SK-N-SH (cell line): ENCODE data around the gene RNF151. TPM values are rescaled to one million over a fixed set of nuclear protein-coding genes. Genes with fewer than 3 reads are reported as not detected.
"Not testable (repeated sequence)": the region's sequence is repeated elsewhere in the genome, so short reads cannot be mapped to it uniquely, and the experiment has no call there.

ENCODE experiments used
- CTCF ChIA-PET: fragments of 300-600, 350-600 bp; formaldehyde crosslinking; extraction: SDS; loops from one replicate; lab custom pipeline; 2021; lab: Yijun Ruan, JAX
- POLR2A ChIA-PET: fragments of 350-600 bp; sonication (Branson Sonifier 250); formaldehyde crosslinking; extraction: SDS; loops from one replicate; lab custom pipeline; 2020; ENCODE audit warnings: antibody characterized with exemption, inconsistent platforms; lab: Yijun Ruan, JAX
- DNase-seq: peaks from one replicate; pipeline ENCODE4 v3.0.0; 2012
- H2AFZ ChIP-seq: fragments of 200-600 bp; sonication (generic); 2 replicates; pipeline ENCODE4 v1.8.1; 2016; ENCODE audit warnings: antibody characterized with exemption, mild to moderate bottlenecking, low read depth
- H3F3A ChIP-seq: fragments of 200-600 bp; sonication (generic); replicated peaks from 2 replicates; pipeline ENCODE3; 2016; ENCODE audit warnings: antibody characterized with exemption, mild to moderate bottlenecking; ENCODE audit not compliant: insufficient read depth
- H3K27ac ChIP-seq, 2 experiments: fragments of 200-500 bp in 1 of 2; fragments of 200-600 bp in 1 of 2; sonication (Bioruptor generic) in 1 of 2; sonication (generic), shearing (Covaris generic) in 1 of 2; 2 replicates each; pipeline versions ENCODE4 v1.5.1 to v1.6.1; 2014 to 2016; ENCODE audit warnings: low read depth in 2 of 2, inconsistent platforms in 1 of 2, low read length in 1 of 2, mild to moderate bottlenecking in 1 of 2, mixed read lengths in 1 of 2
- H3K27me3 ChIP-seq: fragments of 200-600 bp; sonication (generic), shearing (Covaris generic); 2 replicates; pipeline ENCODE4 v1.6.1; 2016; ENCODE audit warnings: mixed run types; ENCODE audit not compliant: insufficient read depth
- H3K36me3 ChIP-seq, 2 experiments: fragments of 200-500 bp in 1 of 2; fragments of 200-600 bp in 1 of 2; sonication (Bioruptor generic) in 1 of 2; sonication (generic) in 1 of 2; replicated peaks in 1 of 2; 2 replicates each; pipeline versions ENCODE3 to v1.5.1; 2014 to 2016; ENCODE audit warnings: low read length in 1 of 2, mild to moderate bottlenecking in 1 of 2; ENCODE audit not compliant: insufficient read depth in 2 of 2, control insufficient read depth in 1 of 2
- H3K4me1 ChIP-seq, 2 experiments: fragments of 200-500 bp in 1 of 2; fragments of 200-600 bp in 1 of 2; sonication (Bioruptor generic) in 1 of 2; sonication (generic), shearing (Covaris generic) in 1 of 2; 2 replicates each; pipeline versions ENCODE4 v1.5.1 to v1.6.1; 2014 to 2016; ENCODE audit warnings: low read depth in 1 of 2, low read length in 1 of 2, mixed run types in 1 of 2; ENCODE audit not compliant: insufficient read depth in 2 of 2, control insufficient read depth in 1 of 2
- H3K4me2 ChIP-seq: fragments of 200-600 bp; sonication (generic), shearing (Covaris generic); 2 replicates; pipeline ENCODE4 v1.6.1; 2017; ENCODE audit warnings: mixed run types
- H3K4me3 ChIP-seq, 2 experiments: fragments of 200-500 bp in 1 of 2; fragments of 200-600 bp in 1 of 2; sonication (Bioruptor generic) in 1 of 2; sonication (generic), shearing (Covaris generic) in 1 of 2; 2 replicates each; pipeline versions ENCODE4 v1.5.1 to v1.8.1; 2014 to 2016; ENCODE audit warnings: low read depth in 2 of 2, inconsistent platforms in 1 of 2, low read length in 1 of 2, mild to moderate bottlenecking in 1 of 2, mixed read lengths in 1 of 2, moderate library complexity in 1 of 2
- H3K79me2 ChIP-seq: fragments of 200-600 bp; sonication (generic); 2 replicates; pipeline ENCODE4 v1.8.1; 2017; ENCODE audit warnings: mild to moderate bottlenecking; ENCODE audit not compliant: insufficient read depth
- H3K9ac ChIP-seq: fragments of 200-600 bp; sonication (generic); 2 replicates; pipeline ENCODE4 v1.6.1; 2017; ENCODE audit warnings: mixed run types
- H3K9me2 ChIP-seq: fragments of 200-600 bp; sonication (generic); 2 replicates; pipeline ENCODE4 v1.6.1; 2017; ENCODE audit warnings: mixed run types
- H3K9me3 ChIP-seq: fragments of 200-600 bp; sonication (generic); 2 replicates; pipeline ENCODE4 v1.6.1; 2017; ENCODE audit warnings: mixed run types, mild to moderate bottlenecking, moderate library complexity
- H4K20me1 ChIP-seq: fragments of 200-600 bp; sonication (generic); 2 replicates; pipeline ENCODE4 v1.6.1; 2017; ENCODE audit warnings: mild to moderate bottlenecking, mixed run types; ENCODE audit not compliant: insufficient read depth
- CHD2 ChIP-seq: fragments of 150-350 bp; IDR thresholded peaks from 2 replicates; pipeline ENCODE4 v1.6.1; 2018; ENCODE audit warnings: low read length; ENCODE audit not compliant: partially characterized antibody
- ELF1 ChIP-seq: IDR thresholded peaks from 2 replicates; pipeline ENCODE4 v1.4.0; 2012
- EP300 ChIP-seq, 2 experiments: IDR thresholded peaks; 2 replicates each; pipeline versions ENCODE4 v1.4.0 to v1.6.1; 2012; ENCODE audit warnings: borderline replicate concordance in 1 of 2, low read depth in 1 of 2, low read length in 1 of 2
- EZH2phosphoT487 ChIP-seq: fragments of 200-600 bp; sonication (generic); IDR thresholded peaks from 2 replicates; pipeline ENCODE4 v1.6.1; 2017; ENCODE audit warnings: low read depth, mixed run types, mild to moderate bottlenecking, antibody characterized with exemption, moderate library complexity, borderline replicate concordance
- GABPA ChIP-seq: IDR thresholded peaks from 2 replicates; pipeline ENCODE4 v1.4.0; 2012; ENCODE audit warnings: low read depth, mild to moderate bottlenecking
- MAX ChIP-seq: IDR thresholded peaks from 2 replicates; pipeline ENCODE4 v1.4.0; 2012; ENCODE audit warnings: low read depth
- MEF2A ChIP-seq: IDR thresholded peaks from 2 replicates; pipeline ENCODE4 v1.4.0; 2012; ENCODE audit warnings: low read depth, borderline replicate concordance
- MXI1 ChIP-seq: IDR thresholded peaks from 2 replicates; pipeline ENCODE4 v1.6.1; 2012; ENCODE audit warnings: mild to moderate bottlenecking, low read depth, low read length, improper control_type of control experiment
- PBX3 ChIP-seq: IDR thresholded peaks from 2 replicates; pipeline ENCODE4; 2012
- RCOR1 ChIP-seq: fragments of 150-350 bp; IDR thresholded peaks from 2 replicates; pipeline ENCODE4 v1.6.1; 2017; ENCODE audit warnings: antibody characterized with exemption, low read length
- RXRA ChIP-seq: IDR thresholded peaks from 2 replicates; pipeline ENCODE4 v1.4.0; 2012; ENCODE audit warnings: low read depth, mild to moderate bottlenecking, borderline replicate concordance
- SIN3A ChIP-seq: IDR thresholded peaks from 2 replicates; pipeline ENCODE4 v1.6.1; 2012; ENCODE audit warnings: low read depth, mild to moderate bottlenecking, low read length, moderate library complexity, borderline replicate concordance
- TAF1 ChIP-seq: IDR thresholded peaks from 2 replicates; pipeline ENCODE4 v1.6.1; 2012; ENCODE audit warnings: low read depth, mild to moderate bottlenecking, low read length, moderate library complexity, borderline replicate concordance
- USF2 ChIP-seq: fragments of 150-350 bp; IDR thresholded peaks from 2 replicates; pipeline ENCODE4 v1.6.1; 2017; ENCODE audit warnings: antibody characterized with exemption, low read length, low read depth, borderline replicate concordance
- WGBS: methylation state at CpG from one replicate; pipeline ENCODE4 v1.1.6; 2017; ENCODE audit warnings: low lambda C conversion rate; 5-methylcytosine and 5-hydroxymethylcytosine counted together
- polyA plus RNA-seq, 3 experiments: library from polyadenylated mRNA; depleted of rRNA; stranded (reverse); fragments of >200 nt; gene quantifications; 2 replicates each; pipeline ENCODE4 v1.2.3, GENCODE V29; 2012

RNF151 gene
- polyA plus RNA-seq, 1 of the 3 experiments (the other 2 are of a cell fraction), result 0.07 TPM

- H3K4me1 ChIP-seq, result peaks cover 0 to 9% of the 10 kb centered on the region in 2 experiments; a peak in 1 of 4 replicates
- no peak overlapping the region for H3K4me2 ChIP-seq
- no peak overlapping the region for H3K4me3 ChIP-seq
- TF ChIP-seq GABPA (no peak), RCOR1 (no peak), SIN3A (no peak), ELF1 (no peak), MEF2A (no peak), RXRA (no peak), PBX3 (no peak), USF2 (no peak), CHD2 (no peak)
- H3K27ac ChIP-seq, result no peak overlapping the region
- H4K20me1 ChIP-seq, result no peaks in the 10 kb centered on the region
- H3K9ac ChIP-seq, result no peak overlapping the region
- no peaks in the 10 kb centered on the region for H3F3A ChIP-seq
- 83% methylated on average over 5 of the region's 19 CpGs for WGBS
- no peaks in the 10 kb centered on the region for H3K36me3 ChIP-seq
- H3K79me2 ChIP-seq, result no peaks in the 10 kb centered on the region
- H3K9me2 ChIP-seq, result no peaks in the 10 kb centered on the region
- ChIA-PET CTCF (interaction anchor here (1.1 to 2.1 kb wide), 3 partner anchors 8 to 21 kb away, joined by 3 to 13 read pairs (median 5); no protein-coding TSS in a partner anchor), POLR2A (no interaction called here)
- no peak for DNase-seq
- no peaks in the 10 kb centered on the region for H3K27me3 ChIP-seq
- no peak overlapping the region for H2AFZ ChIP-seq
- no peaks in the 10 kb centered on the region for H3K9me3 ChIP-seq
These were observed 16.1 kb upstream of the RNF151 start for GRCh38 chr16:1950559-1950958.

GRCh38 chr16:1953734-1954133, 12.9 kb upstream of the RNF151 start:
- no peak overlapping the region for H2AFZ ChIP-seq
- 92% methylated on average over 15 of the region's 22 CpGs for WGBS
- no peak for DNase-seq
- H3F3A ChIP-seq, result no peaks in the 10 kb centered on the region
- H3K9me2 ChIP-seq, result no peaks in the 10 kb centered on the region
- TF ChIP-seq GABPA (no peak), PBX3 (no peak), EP300 (IDR thresholded peaks at IDR 0.05; ENCODE audit: borderline replicate concordance in 1 of 2, low read depth in 1 of 2, low read length in 1 of 2) (no peak), CHD2 (no peak), MXI1 (no peak), MAX (no peak), TAF1 (no peak), EZH2phosphoT487 (no peak), MEF2A (no peak)
- H3K4me1 ChIP-seq, result peaks cover 0 to 11% of the 10 kb centered on the region in 2 experiments; a peak in 1 of 4 replicates
- no peak overlapping the region for H3K9ac ChIP-seq
- H4K20me1 ChIP-seq, result no peaks in the 10 kb centered on the region
- H3K79me2 ChIP-seq, result no peaks in the 10 kb centered on the region
- H3K9me3 ChIP-seq, result no peaks in the 10 kb centered on the region
- H3K4me3 ChIP-seq, result no peak overlapping the region
- no peak overlapping the region for H3K4me2 ChIP-seq
- POLR2A ChIA-PET, result interaction anchor here (1.2 kb wide), 1 partner anchor 12 kb away, joined by 5 read pairs; no protein-coding TSS in a partner anchor
- CTCF ChIA-PET, result interaction anchor here (0.7 to 1.5 kb wide), 3 partner anchors 10 to 85 kb away, joined by 3 read pairs; no protein-coding TSS in a partner anchor
- no peak overlapping the region; a peak in 1 of 4 replicates for H3K27ac ChIP-seq
- no peaks in the 10 kb centered on the region for H3K27me3 ChIP-seq
- no peaks in the 10 kb centered on the region for H3K36me3 ChIP-seq

GRCh38 chr16:1957434-1958142, 9.1 kb upstream of the RNF151 start:
- WGBS, result 93% methylated on average over 19 of the region's 22 CpGs
- Histone ChIP-seq H3K4me1 (peaks cover 0 to 36% of the 10 kb centered on the region in 2 experiments; a peak in 1 of 4 replicates), H3K36me3 (peaks cover 8 to 15% of the 10 kb centered on the region in 2 experiments), H4K20me1 (peaks cover 20% of the 10 kb centered on the region), H3K79me2 (peaks cover 30% of the 10 kb centered on the region), H3F3A (peaks cover 21% of the 10 kb centered on the region)
- H3K27me3 ChIP-seq, H3K27ac ChIP-seq, POLR2A ChIA-PET, H3K9me2 ChIP-seq, H3K4me2 ChIP-seq, H3K9ac ChIP-seq, H3K4me3 ChIP-seq, H3K9me3 ChIP-seq, H2AFZ ChIP-seq, DNase-seq: not testable (repeated sequence)
- CTCF ChIA-PET, result interaction anchor here (1.3 to 2.5 kb wide), 3 partner anchors 14 to 92 kb away, joined by 3 to 8 read pairs (median 3); partner anchors contain the start of gene MSRB1
